ENCODE results near the gene MESP2. TPM values are rescaled to one million over a fixed set of nuclear protein-coding genes. Genes with fewer than 3 reads are reported as not detected.

Gene MESP2
- total RNA-seq, 4 donors from 2014 or later, result 1.1 TPM; not detected in 3

DNA sequence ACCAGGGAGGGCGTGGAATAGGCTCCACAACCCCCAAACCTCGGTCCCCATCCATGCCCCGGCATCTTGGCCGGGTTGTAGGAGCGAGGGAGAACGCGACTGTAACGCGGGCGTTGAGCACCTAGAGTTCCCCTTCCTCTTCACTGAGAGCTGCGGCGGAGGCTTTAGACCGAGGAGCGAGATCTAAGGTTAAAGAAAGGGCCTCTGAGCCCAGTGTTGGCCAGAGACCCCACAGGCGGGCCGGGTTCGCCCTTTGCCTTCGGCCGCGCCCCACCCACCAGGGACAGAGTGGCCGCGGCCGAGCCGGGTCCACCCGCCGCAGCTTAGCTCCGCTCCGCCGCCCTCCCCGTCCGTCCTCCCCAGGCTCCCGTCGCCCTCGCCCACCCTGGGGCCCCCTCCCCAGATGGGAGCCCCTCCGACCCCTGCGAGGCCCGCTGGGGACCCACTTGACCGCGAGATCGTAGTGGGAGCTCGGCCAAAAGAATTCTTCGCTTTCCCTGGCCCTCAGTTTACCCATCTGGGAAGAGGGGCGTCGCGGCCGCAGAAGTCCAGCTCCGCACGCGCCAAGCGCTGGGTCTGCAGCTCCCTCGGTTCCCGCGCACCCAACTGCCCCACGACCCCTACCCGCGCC lies 38.1 kb downstream of the MESP2 start:
- TF ChIP-seq EP300 (IDR thresholded peaks at IDR 0.05) (no peak), POLR2A (IDR thresholded peaks at IDR 0.05) (no peak)
- TF ChIP-seq, protein P1, sequence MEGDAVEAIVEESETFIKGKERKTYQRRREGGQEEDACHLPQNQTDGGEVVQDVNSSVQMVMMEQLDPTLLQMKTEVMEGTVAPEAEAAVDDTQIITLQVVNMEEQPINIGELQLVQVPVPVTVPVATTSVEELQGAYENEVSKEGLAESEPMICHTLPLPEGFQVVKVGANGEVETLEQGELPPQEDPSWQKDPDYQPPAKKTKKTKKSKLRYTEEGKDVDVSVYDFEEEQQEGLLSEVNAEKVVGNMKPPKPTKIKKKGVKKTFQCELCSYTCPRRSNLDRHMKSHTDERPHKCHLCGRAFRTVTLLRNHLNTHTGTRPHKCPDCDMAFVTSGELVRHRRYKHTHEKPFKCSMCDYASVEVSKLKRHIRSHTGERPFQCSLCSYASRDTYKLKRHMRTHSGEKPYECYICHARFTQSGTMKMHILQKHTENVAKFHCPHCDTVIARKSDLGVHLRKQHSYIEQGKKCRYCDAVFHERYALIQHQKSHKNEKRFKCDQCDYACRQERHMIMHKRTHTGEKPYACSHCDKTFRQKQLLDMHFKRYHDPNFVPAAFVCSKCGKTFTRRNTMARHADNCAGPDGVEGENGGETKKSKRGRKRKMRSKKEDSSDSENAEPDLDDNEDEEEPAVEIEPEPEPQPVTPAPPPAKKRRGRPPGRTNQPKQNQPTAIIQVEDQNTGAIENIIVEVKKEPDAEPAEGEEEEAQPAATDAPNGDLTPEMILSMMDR (IDR thresholded peaks at IDR 0.05), result no peak
- no peaks in the 10 kb centered on the region for H3K36me3 ChIP-seq
- peak overlapping the region; percentile 59 for H3K4me3 ChIP-seq
- no peak for DNase-seq (ENCODE audit: low spot score in 2 of 2)
- peaks cover 10% of the 10 kb centered on the region for H3K27me3 ChIP-seq
- H3K4me1 ChIP-seq, result peaks cover 44% of the 10 kb centered on the region
- peak overlapping the region; percentile 89 for H3K27ac ChIP-seq
- no peaks in the 10 kb centered on the region for H3K9me3 ChIP-seq
- 22% methylated on average over 54 of the region's 56 CpGs for WGBS

DNA sequence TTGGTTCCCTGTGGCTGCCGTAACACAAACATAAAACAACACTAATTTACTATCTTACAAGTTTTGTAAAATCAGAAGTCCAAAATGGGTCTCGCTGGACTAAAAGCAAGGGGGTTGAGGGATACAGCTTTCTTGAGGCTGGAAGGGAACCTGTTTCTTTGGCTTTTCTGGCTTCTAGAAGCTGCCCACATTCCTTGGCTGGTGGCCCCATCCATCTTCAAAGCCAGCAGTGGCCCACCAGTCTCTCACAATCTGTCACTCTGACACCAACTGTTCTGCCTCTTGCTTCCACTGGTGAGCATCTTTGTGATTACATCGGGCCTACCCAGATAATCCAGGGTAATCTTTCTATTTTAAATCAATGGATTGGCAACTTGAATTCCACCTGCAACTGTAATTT lies 39.6 kb downstream of the MESP2 start:
- peak overlapping the region; percentile 59 for H3K4me3 ChIP-seq
- H3K9me3 ChIP-seq, result no peaks in the 10 kb centered on the region
- H3K27ac ChIP-seq, result no peak overlapping the region
- WGBS, result 95% methylated on average over 3 of the region's 3 CpGs
- no peak for DNase-seq (ENCODE audit: low spot score in 2 of 2)
- H3K36me3 ChIP-seq, result no peaks in the 10 kb centered on the region
- TF ChIP-seq EP300 (IDR thresholded peaks at IDR 0.05), result no peak
- no peak for TF ChIP-seq POLR2A (IDR thresholded peaks at IDR 0.05)
- TF ChIP-seq POLR2AphosphoS5 (IDR thresholded peaks at IDR 0.05), result no peak
- TF ChIP-seq, protein P1 (IDR thresholded peaks at IDR 0.05), result no peak
- peaks cover 40% of the 10 kb centered on the region for H3K4me1 ChIP-seq
- H3K27me3 ChIP-seq, result peaks cover 10% of the 10 kb centered on the region

DNA sequence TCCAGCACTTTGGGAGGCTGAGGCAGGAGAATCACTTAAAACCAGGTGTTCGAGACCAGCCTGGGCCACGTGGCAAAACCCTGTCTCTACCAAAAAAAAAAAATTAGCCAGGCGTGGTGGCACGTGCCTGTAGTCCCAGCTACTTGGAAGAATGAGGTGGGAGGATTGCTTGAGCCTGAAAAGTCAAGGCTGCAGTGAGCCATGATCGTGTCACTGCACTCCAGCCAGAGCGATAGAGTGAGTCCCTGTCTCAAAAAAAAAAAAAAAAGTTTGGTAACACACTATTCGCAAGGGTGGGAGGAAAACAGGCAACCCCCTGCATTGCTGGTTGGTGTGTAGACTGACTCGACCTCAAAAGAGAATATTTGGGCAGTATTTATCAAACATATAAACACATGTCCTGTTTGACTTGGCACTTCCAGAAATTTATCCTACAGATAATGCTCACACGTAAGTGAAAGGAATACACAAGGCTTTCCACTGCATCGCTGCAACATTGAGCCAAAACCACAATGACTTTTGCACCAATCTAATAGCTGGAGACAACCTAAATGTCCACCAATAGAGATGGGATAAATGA lies 41.7 kb downstream of the MESP2 start:
- WGBS, result 76% methylated on average over 10 of the region's 10 CpGs
- no peak for DNase-seq (ENCODE audit: low spot score in 2 of 2)
- peaks cover 10% of the 10 kb centered on the region for H3K27me3 ChIP-seq

DNA sequence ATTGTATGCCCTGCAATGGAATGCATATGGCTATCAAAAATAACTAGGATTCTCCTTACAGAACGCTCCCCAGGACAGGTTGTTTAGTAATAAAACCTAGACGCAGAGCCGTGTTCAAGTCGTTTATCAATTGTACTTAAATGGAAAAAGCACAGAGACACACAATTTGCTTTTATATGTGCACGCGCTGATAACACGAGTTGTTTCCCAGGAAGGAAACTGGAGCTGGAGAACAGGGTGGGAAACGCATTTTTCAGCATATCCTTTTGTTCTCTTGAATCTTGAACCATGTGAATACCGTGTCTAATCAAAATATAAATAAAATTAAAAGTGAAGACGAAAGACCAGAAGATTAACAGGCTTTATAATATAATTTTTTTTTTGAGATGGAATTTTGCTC lies 42.2 kb downstream of the MESP2 start:
- Histone ChIP-seq H3K9me3 (no peaks in the 10 kb centered on the region), H3K27ac (no peak overlapping the region), H3K4me1 (peaks cover 28% of the 10 kb centered on the region), H3K36me3 (no peaks in the 10 kb centered on the region), H3K4me3 (no peak overlapping the region), H3K27me3 (peaks cover 10% of the 10 kb centered on the region)
- WGBS, result 62% methylated on average over 10 of the region's 10 CpGs
- DNase-seq (ENCODE audit: low spot score in 2 of 2), result no peak
- TF ChIP-seq EP300 (IDR thresholded peaks at IDR 0.05) (no peak), POLR2AphosphoS5 (IDR thresholded peaks at IDR 0.05) (no peak), POLR2A (IDR thresholded peaks at IDR 0.05) (no peak)

More for the DNA sequence above, 41.7 kb downstream of the MESP2 start:
- no peaks in the 10 kb centered on the region for H3K36me3 ChIP-seq
- no peak overlapping the region for H3K27ac ChIP-seq
- H3K9me3 ChIP-seq, result no peaks in the 10 kb centered on the region
- TF ChIP-seq POLR2A (IDR thresholded peaks at IDR 0.05) (no peak), POLR2AphosphoS5 (IDR thresholded peaks at IDR 0.05) (no peak), EP300 (IDR thresholded peaks at IDR 0.05) (no peak)
- TF ChIP-seq, protein P1 (IDR thresholded peaks at IDR 0.05), result no peak
- H3K4me3 ChIP-seq, result no peak overlapping the region
- H3K4me1 ChIP-seq, result peaks cover 28% of the 10 kb centered on the region

DNA sequence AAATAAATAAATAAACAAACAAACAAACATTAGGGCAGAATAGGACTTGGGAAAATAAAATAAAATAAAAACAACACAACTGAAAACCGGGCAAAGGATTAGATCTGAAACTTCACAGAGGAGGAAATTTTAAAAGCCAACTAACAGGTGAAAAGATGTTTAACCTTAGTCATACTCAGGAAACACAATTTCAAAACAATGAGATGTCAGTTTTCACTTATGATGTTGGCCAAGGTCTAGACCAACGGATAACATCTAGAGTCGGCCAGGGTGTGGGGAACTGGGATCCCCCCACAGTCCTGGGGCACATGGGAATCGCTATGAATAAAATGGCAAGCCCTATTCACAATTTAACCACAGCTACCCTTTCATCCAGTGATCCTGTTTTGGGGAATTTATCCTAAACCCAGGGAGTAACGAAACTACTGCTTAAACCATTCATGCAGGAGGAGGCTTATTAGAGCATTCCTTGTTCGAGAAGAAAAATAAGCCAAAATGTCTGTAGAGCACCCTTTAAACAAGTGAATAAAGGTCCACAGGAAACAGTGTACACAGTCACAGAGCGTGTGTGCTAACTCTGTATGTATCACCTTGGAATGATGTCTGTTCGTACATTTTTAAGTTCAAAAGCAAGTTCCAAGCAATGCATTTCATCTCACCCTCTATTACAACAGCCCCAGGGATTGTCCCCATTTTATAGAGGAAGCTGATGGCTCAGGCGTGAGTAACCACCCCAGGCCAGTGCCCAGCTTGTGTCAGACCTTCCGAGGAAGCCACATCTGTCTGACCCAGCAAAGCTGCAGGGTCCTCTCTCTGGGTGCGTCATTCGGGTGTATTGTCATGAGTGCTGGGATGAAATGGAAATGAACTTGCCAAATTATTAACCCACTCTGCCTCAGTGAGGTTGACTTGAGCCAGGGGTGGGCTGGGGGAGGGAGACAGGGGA lies 44.8 kb downstream of the MESP2 start:
- Histone ChIP-seq H3K27ac (peak overlapping the region; percentile 76), H3K36me3 (no peaks in the 10 kb centered on the region), H3K9me3 (no peaks in the 10 kb centered on the region), H3K4me1 (peaks cover 20% of the 10 kb centered on the region), H3K4me3 (no peak overlapping the region), H3K27me3 (no peaks in the 10 kb centered on the region)
- no peak for TF ChIP-seq POLR2A (IDR thresholded peaks at IDR 0.05)
- TF ChIP-seq POLR2AphosphoS5 (IDR thresholded peaks at IDR 0.05), result no peak
- TF ChIP-seq EP300 (IDR thresholded peaks at IDR 0.05), result no peak
- TF ChIP-seq, protein P1 (IDR thresholded peaks at IDR 0.05), result no peak
- WGBS, result 50% methylated on average over 12 of the region's 12 CpGs
- peak in 1 of 2 donors; percentile 77 for DNase-seq (ENCODE audit: low spot score in 2 of 2)
